Fibroblast of lung (primary cell): ENCODE measurements around the gene DIP2C.

Experiments
- CTCF ChIP-seq, 2 donors: IDR thresholded peaks in 1 of 2; conservative IDR thresholded peaks in 1 of 2; 1 replicate in 1 of 2; 2 replicates in 1 of 2; pipeline ENCODE4 v1.5.1; 2011 to 2012; ENCODE audit warnings: low read length in 2 of 2, control low read depth in 1 of 2, inconsistent platforms in 1 of 2, low read depth in 1 of 2, mild to moderate bottlenecking in 1 of 2
- EZH2 ChIP-seq: IDR thresholded peaks from 2 replicates; pipeline ENCODE4 v1.5.1; 2012; ENCODE audit warnings: low read length, control low read depth, mild to moderate bottlenecking; ENCODE audit errors: missing control alignments

DNA sequence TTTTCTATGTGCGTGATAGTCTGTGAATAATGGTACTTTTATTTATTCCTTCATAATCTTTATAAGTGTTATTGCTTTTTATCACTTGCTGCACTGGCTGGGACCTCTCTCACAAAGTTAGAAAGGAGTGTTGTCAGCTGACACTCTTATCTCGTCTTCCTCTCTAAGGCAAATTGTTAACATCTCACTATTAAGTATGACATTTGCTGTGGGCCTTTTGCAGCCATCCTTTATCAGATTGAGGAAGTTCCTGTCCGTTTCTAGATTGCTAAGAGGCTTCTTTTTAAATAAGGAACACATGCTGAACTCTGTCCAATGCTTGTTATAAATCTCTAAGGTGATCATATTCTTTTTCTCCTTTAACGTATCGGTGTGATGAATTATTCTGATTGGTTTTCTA lies 27.4 kb upstream of the DIP2C start:
- TF ChIP-seq CTCF (conservative IDR thresholded peaks at IDR 0.05 in 1 of 2, IDR thresholded peaks at IDR 0.05 in 1 of 2; ENCODE audit: low read depth in 1 of 2, low read length in 2 of 2) (no peak), EZH2 (no peak)
